H7 (cell line): ENCODE results near the gene ROBO4. TPM values are rescaled to one million over a fixed set of nuclear protein-coding genes. Genes with fewer than 3 reads are reported as not detected.

Experiments
- DNase-seq: peaks from one replicate; pipeline ENCODE4 v3.0.0; 2012
- H3K27me3 ChIP-seq: 2 replicates; pipeline ENCODE4 v1.6.0; 2011; ENCODE audit warnings: mild to moderate bottlenecking, low read length; ENCODE audit not compliant: control insufficient read depth, insufficient read depth
- H3K36me3 ChIP-seq: replicated peaks from 2 replicates; pipeline ENCODE4 v1.5.1; 2011; ENCODE audit warnings: low read length; ENCODE audit not compliant: control insufficient read depth, insufficient read depth
- H3K4me3 ChIP-seq: 2 replicates; pipeline ENCODE4 v1.5.1; 2011; ENCODE audit warnings: low read depth, mild to moderate bottlenecking, control low read depth, low read length, moderate library complexity; ENCODE audit not compliant: insufficient read depth
- total RNA-seq: library from RNA; depleted of rRNA; stranded (reverse); fragments of >200 nt; shearing (Covaris generic); gene quantifications from 2 replicates; pipeline ENCODE4 v1.2.3, GENCODE V29; 2014

The ROBO4 gene
- total RNA-seq, 1 experiment from 2014 or later: not detected

GRCh38 chr11:124898711-124899110 lies 1.0 kb upstream of the ROBO4 start:
- Histone ChIP-seq H3K4me3 (no peak overlapping the region), H3K36me3 (no peaks in the 10 kb centered on the region), H3K27me3 (no peaks in the 10 kb centered on the region)
- DNase-seq: peak; percentile 55

GRCh38 chr11:124898263-124898680 lies 607 bp upstream of the ROBO4 start:
- Histone ChIP-seq H3K27me3 (no peaks in the 10 kb centered on the region), H3K36me3 (no peaks in the 10 kb centered on the region), H3K4me3 (no peak overlapping the region)
- DNase-seq: peak; percentile 27

GRCh38 chr11:124896821-124897391 lies 759 bp downstream of the ROBO4 start:
- peak; percentile 19 for DNase-seq
- no peaks in the 10 kb centered on the region for H3K36me3 ChIP-seq
- no peak overlapping the region for H3K4me3 ChIP-seq
- H3K27me3 ChIP-seq: no peaks in the 10 kb centered on the region

- Histone ChIP-seq H3K36me3 (no peaks in the 10 kb centered on the region), H3K4me3 (no peak overlapping the region), H3K27me3 (no peaks in the 10 kb centered on the region)
- DNase-seq: peak; percentile 18
Measured at GRCh38 chr11:124896071-124896750, 1.5 kb downstream of the ROBO4 start.

GRCh38 chr11:124895471-124895971 lies 2.1 kb downstream of the ROBO4 start:
- Histone ChIP-seq H3K36me3 (no peaks in the 10 kb centered on the region), H3K27me3 (no peaks in the 10 kb centered on the region), H3K4me3 (no peak overlapping the region)
- DNase-seq: peak; percentile 33

GRCh38 chr11:124894606-124895430 lies 2.8 kb downstream of the ROBO4 start:
- Histone ChIP-seq H3K27me3 (no peaks in the 10 kb centered on the region), H3K36me3 (no peaks in the 10 kb centered on the region), H3K4me3 (no peak overlapping the region)
- no peak for DNase-seq

- Histone ChIP-seq H3K36me3 (no peaks in the 10 kb centered on the region), H3K4me3 (no peak overlapping the region), H3K27me3 (peaks cover under 1% of the 10 kb centered on the region; the same call in 1 of the 2 replicates)
- peak; percentile 19 for DNase-seq
Measured at GRCh38 chr11:124893781-124894401, 3.8 kb downstream of the ROBO4 start.

GRCh38 chr11:124892750-124893454 lies 4.8 kb downstream of the ROBO4 start:
- DNase-seq: peak; percentile 6
- H3K4me3 ChIP-seq: no peak overlapping the region

GRCh38 chr11:124892146-124892545 lies 5.5 kb downstream of the ROBO4 start:
- Histone ChIP-seq H3K27me3 (peaks cover 6% of the 10 kb centered on the region; the same call in 1 of the 2 replicates), H3K4me3 (no peak overlapping the region), H3K36me3 (no peaks in the 10 kb centered on the region)
- DNase-seq: peak; percentile 13

More at GRCh38 chr11:124892750-124893454, 4.8 kb downstream of the ROBO4 start:
- Histone ChIP-seq H3K36me3 (no peaks in the 10 kb centered on the region), H3K27me3 (peaks cover 5% of the 10 kb centered on the region; the same call in 1 of the 2 replicates)

- Histone ChIP-seq H3K27me3 (peaks cover 6% of the 10 kb centered on the region; the same call in 1 of the 2 replicates), H3K36me3 (no peaks in the 10 kb centered on the region), H3K4me3 (no peak overlapping the region)
- peak; percentile 84 for DNase-seq
Measured at GRCh38 chr11:124891373-124891861, 6.2 kb downstream of the ROBO4 start.

- H3K36me3 ChIP-seq: no peaks in the 10 kb centered on the region
- peak; percentile 8 for DNase-seq
- peaks cover 6% of the 10 kb centered on the region; the same call in 1 of the 2 replicates for H3K27me3 ChIP-seq
- no peak overlapping the region for H3K4me3 ChIP-seq
Measured at GRCh38 chr11:124890683-124891372, 6.8 kb downstream of the ROBO4 start.

GRCh38 chr11:124890151-124890550 lies 7.5 kb downstream of the ROBO4 start:
- peaks cover 6% of the 10 kb centered on the region; the same call in 1 of the 2 replicates for H3K27me3 ChIP-seq
- no peak overlapping the region for H3K4me3 ChIP-seq
- no peaks in the 10 kb centered on the region for H3K36me3 ChIP-seq
- no peak for DNase-seq
